ENCODE results near the gene TSKU. TPM values are rescaled to one million over a fixed set of nuclear protein-coding genes. Genes with fewer than 3 reads are reported as not detected.
"Not testable (repeated sequence)": the region's sequence is repeated elsewhere in the genome, so short reads cannot be mapped to it uniquely, and the experiment has no call there.

Gene TSKU
- total RNA-seq, 1 donor from 2014 or later = 29.2 TPM

DNA sequence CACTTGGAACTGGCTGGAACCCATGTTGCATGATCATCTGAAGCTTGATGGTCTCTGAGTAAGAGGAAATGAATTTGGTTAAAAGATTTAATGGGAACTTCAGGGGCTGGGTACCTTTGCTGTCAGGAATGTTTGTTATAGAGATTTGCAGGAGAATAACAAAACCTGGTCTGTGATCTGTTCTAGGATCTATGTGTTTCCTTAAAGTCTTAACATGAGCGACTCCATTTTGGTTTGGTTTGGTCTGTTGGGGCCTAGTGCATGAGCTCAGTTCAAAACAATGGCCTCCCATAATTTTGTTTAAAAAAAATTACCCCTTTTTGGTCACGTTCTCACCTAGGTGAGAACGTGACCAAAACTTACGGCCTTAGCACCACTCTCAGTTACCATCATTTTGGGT lies 28.1 kb downstream of the TSKU start:
- no peaks in the 10 kb centered on the region for H3K9me3 Mint-ChIP-seq (ENCODE audit: unreplicated experiment)
- no peak for TF ChIP-seq CTCF (IDR thresholded peaks at IDR 0.05; ENCODE audit: partially characterized antibody, unreplicated experiment)
- peaks cover 5% of the 10 kb centered on the region for H3K27me3 Mint-ChIP-seq (ENCODE audit: unreplicated experiment)
- H3K27ac Mint-ChIP-seq (ENCODE audit: unreplicated experiment) = no peak overlapping the region
- H3K36me3 Mint-ChIP-seq (ENCODE audit: unreplicated experiment) = peaks cover 11% of the 10 kb centered on the region
- DNase-seq = no peak
- no peak overlapping the region for H3K4me3 Mint-ChIP-seq (ENCODE audit: unreplicated experiment)
- peaks cover 7% of the 10 kb centered on the region for H3K4me1 Mint-ChIP-seq (ENCODE audit: low read depth, unreplicated experiment)

GRCh38 chr11:76814414-76814813 lies 31.3 kb downstream of the TSKU start:
- Mint-ChIP-seq H3K27me3 (ENCODE audit: unreplicated experiment) (peaks cover 3% of the 10 kb centered on the region), H3K27ac (ENCODE audit: unreplicated experiment) (no peak overlapping the region), H3K4me3 (ENCODE audit: unreplicated experiment) (no peak overlapping the region), H3K9me3 (ENCODE audit: unreplicated experiment) (peaks cover under 1% of the 10 kb centered on the region), H3K4me1 (ENCODE audit: low read depth, unreplicated experiment) (no peaks in the 10 kb centered on the region), H3K36me3 (ENCODE audit: unreplicated experiment) (peaks cover 23% of the 10 kb centered on the region)
- TF ChIP-seq CTCF (IDR thresholded peaks at IDR 0.05; ENCODE audit: partially characterized antibody, unreplicated experiment) = no peak
- DNase-seq = no peak

GRCh38 chr11:76815678-76816077 lies 32.5 kb downstream of the TSKU start:
- not testable (repeated sequence) for H3K4me3 Mint-ChIP-seq (ENCODE audit: unreplicated experiment); H3K27me3 Mint-ChIP-seq (ENCODE audit: unreplicated experiment); H3K4me1 Mint-ChIP-seq (ENCODE audit: low read depth, unreplicated experiment); H3K27ac Mint-ChIP-seq (ENCODE audit: unreplicated experiment); H3K9me3 Mint-ChIP-seq (ENCODE audit: unreplicated experiment); DNase-seq
- peaks cover 27% of the 10 kb centered on the region for H3K36me3 Mint-ChIP-seq (ENCODE audit: unreplicated experiment)

DNA sequence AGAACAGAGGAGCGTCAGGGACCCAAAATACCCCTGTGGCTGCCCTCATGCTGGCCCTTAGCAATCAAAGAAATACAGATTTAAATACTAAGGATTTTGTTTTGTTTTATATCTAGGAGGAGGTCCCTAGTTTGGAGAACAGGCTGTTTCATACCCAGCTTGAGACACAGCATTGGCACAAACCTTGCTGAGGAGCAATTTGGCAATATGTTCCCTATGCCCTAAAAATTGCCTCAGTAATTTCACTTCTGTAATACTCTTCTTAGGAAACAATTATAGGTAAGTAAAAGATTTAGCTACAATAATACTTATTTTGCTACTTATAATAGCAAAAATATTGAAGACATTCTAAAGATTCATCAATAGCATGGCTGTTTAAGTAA lies 37.0 kb downstream of the TSKU start:
- DNase-seq = no peak
- H3K27ac Mint-ChIP-seq (ENCODE audit: unreplicated experiment) = no peak overlapping the region
- H3K4me3 Mint-ChIP-seq (ENCODE audit: unreplicated experiment) = no peak overlapping the region
- H3K36me3 Mint-ChIP-seq (ENCODE audit: unreplicated experiment) = peaks cover 33% of the 10 kb centered on the region
- peaks cover 2% of the 10 kb centered on the region for H3K4me1 Mint-ChIP-seq (ENCODE audit: low read depth, unreplicated experiment)
- H3K27me3 Mint-ChIP-seq (ENCODE audit: unreplicated experiment) = no peaks in the 10 kb centered on the region
- H3K9me3 Mint-ChIP-seq (ENCODE audit: unreplicated experiment) = peaks cover 3% of the 10 kb centered on the region
- TF ChIP-seq CTCF (IDR thresholded peaks at IDR 0.05; ENCODE audit: partially characterized antibody, unreplicated experiment) = no peak

DNA sequence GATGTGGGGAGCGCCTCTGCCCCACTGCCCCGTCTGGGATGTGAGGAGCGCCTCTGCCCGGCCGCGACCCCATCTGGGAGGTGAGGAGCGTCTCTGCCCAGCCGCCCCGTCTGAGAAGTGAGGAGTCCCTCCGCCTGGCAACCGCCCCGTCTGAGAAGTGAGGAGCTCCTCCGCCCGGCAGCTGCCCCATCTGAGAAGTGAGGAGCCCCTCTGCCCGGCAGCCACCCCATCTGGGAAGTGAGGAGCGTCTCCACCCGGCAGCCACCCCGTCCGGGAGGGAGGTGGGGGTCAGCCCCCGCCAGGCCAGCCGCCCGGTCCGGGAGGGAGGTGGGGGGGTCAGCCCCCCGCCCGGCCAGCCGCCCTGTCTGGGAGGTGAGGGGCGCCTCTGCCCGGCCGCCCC lies 38.2 kb downstream of the TSKU start:
- not testable (repeated sequence) for H3K27ac Mint-ChIP-seq (ENCODE audit: unreplicated experiment); H3K4me1 Mint-ChIP-seq (ENCODE audit: low read depth, unreplicated experiment); H3K4me3 Mint-ChIP-seq (ENCODE audit: unreplicated experiment); DNase-seq; H3K27me3 Mint-ChIP-seq (ENCODE audit: unreplicated experiment); H3K9me3 Mint-ChIP-seq (ENCODE audit: unreplicated experiment)
- H3K36me3 Mint-ChIP-seq (ENCODE audit: unreplicated experiment) = peaks cover 25% of the 10 kb centered on the region

GRCh38 chr11:76822406-76822805 lies 39.2 kb downstream of the TSKU start:
- TF ChIP-seq CTCF (IDR thresholded peaks at IDR 0.05; ENCODE audit: partially characterized antibody, unreplicated experiment) = no peak
- Mint-ChIP-seq H3K9me3 (ENCODE audit: unreplicated experiment) (peaks cover 3% of the 10 kb centered on the region), H3K36me3 (ENCODE audit: unreplicated experiment) (peaks cover 20% of the 10 kb centered on the region), H3K4me1 (ENCODE audit: low read depth, unreplicated experiment) (peaks cover 2% of the 10 kb centered on the region), H3K27ac (ENCODE audit: unreplicated experiment) (no peak overlapping the region), H3K4me3 (ENCODE audit: unreplicated experiment) (no peak overlapping the region), H3K27me3 (ENCODE audit: unreplicated experiment) (no peaks in the 10 kb centered on the region)
- no peak for DNase-seq
